ENCODE measurements around the gene LRRC1. TPM values are rescaled to one million over a fixed set of nuclear protein-coding genes. Genes with fewer than 3 reads are reported as not detected.

The LRRC1 gene
- total and polyA plus RNA-seq, 2 donors (not counting 1 experiment from before 2014, with no cell fraction given), result 3.4 to 8.9 TPM

DNA sequence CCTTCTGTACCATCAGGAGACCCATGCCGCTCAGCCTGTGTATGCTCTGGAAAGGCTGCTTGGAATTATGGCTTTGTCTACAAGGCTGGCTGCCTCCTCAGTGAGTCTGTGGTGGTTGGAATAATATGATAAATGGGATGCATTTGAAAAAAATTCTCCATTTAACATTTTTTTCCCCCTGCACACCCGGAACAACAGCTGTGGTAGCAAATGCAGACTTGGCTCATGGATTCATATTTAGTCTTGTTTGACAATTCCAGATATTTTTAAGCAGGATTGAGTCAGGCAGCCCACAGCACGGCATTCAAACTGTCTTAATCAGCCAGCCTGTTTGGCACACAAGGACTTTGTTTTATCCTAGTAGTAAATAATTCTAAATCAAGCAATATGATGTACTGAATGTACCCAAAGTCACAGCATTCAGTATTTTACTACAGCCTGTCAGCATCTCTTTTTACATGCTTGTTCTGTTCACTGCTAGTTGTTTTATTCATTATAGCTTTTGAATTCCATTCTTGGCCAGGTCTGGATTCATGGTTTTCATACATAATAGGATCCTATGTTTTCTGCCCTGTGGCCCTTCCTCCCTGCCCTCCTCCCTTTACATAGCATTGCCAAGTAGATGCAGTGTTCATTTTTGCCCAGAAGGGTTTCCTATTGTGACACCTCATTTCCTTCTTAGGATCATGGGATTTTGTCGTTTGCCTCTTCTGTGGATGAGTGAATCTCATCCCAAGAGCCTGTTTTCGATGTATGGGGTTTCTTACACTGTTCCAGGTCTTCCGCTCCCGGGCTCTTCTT lies 68.1 kb downstream of the LRRC1 start:
- no peak overlapping the region for H3K4me2 ChIP-seq (replicated peaks; ENCODE audit: low read depth, low read length, poor library complexity, severe bottlenecking)
- H3K36me3 ChIP-seq (replicated peaks in 1 of 2; ENCODE audit: control extremely low read depth in 1 of 2, control insufficient read depth in 1 of 2, extremely low read depth in 1 of 2, insufficient read depth in 2 of 2, low read length in 1 of 2), result no peaks in the 10 kb centered on the region
- no peaks in the 10 kb centered on the region for H3K4me1 Mint-ChIP-seq
- no peak overlapping the region for H2AFZ ChIP-seq (ENCODE audit: insufficient read depth, low read depth, low read length, poor library complexity, severe bottlenecking)
- ChIA-PET POLR2A (no interaction called here), CTCF (no interaction called here)
- H3K27ac Mint-ChIP-seq, result no peak overlapping the region
- no peaks in the 10 kb centered on the region for H3K27me3 Mint-ChIP-seq
- no peak for DNase-seq
- WGBS (ENCODE audit: insufficient coverage), result 100% methylated on average over 3 of the region's 7 CpGs
- no peaks in the 10 kb centered on the region for H3K79me2 ChIP-seq (ENCODE audit: control insufficient read depth, insufficient read depth, low read length)
- no peak overlapping the region for H3K9ac ChIP-seq (ENCODE audit: low read length)
- no peaks in the 10 kb centered on the region for H4K20me1 ChIP-seq (ENCODE audit: control insufficient read depth, insufficient read depth, low read length, poor library complexity, severe bottlenecking)
- H3K4me1 ChIP-seq (ENCODE audit: control insufficient read depth in 2 of 2, insufficient read depth in 2 of 2, low read length in 2 of 2), result no peaks in the 10 kb centered on the region
- no peak overlapping the region for H3K27ac ChIP-seq (ENCODE audit: low read length in 2 of 2)
- no peak for TF ChIP-seq EZH2 (IDR thresholded peaks at IDR 0.05; ENCODE audit: borderline replicate concordance, insufficient read depth, low read depth, low read length, poor library complexity, severe bottlenecking)
- TF ChIP-seq, protein P1, sequence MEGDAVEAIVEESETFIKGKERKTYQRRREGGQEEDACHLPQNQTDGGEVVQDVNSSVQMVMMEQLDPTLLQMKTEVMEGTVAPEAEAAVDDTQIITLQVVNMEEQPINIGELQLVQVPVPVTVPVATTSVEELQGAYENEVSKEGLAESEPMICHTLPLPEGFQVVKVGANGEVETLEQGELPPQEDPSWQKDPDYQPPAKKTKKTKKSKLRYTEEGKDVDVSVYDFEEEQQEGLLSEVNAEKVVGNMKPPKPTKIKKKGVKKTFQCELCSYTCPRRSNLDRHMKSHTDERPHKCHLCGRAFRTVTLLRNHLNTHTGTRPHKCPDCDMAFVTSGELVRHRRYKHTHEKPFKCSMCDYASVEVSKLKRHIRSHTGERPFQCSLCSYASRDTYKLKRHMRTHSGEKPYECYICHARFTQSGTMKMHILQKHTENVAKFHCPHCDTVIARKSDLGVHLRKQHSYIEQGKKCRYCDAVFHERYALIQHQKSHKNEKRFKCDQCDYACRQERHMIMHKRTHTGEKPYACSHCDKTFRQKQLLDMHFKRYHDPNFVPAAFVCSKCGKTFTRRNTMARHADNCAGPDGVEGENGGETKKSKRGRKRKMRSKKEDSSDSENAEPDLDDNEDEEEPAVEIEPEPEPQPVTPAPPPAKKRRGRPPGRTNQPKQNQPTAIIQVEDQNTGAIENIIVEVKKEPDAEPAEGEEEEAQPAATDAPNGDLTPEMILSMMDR (IDR thresholded peaks at IDR 0.05), result no peak
- no peak overlapping the region for H3K4me3 Mint-ChIP-seq
- no peak overlapping the region for H3K4me3 ChIP-seq (ENCODE audit: control extremely low read depth in 1 of 5, extremely low read depth in 1 of 5, insufficient read depth in 1 of 5, low read depth in 2 of 5, low read length in 4 of 5)
- H3K9me3 Mint-ChIP-seq (ENCODE audit: insufficient read depth), result no peaks in the 10 kb centered on the region
- no peak for ATAC-seq (ENCODE audit: low read depth)
- H3K9me3 ChIP-seq (ENCODE audit: control extremely low read depth in 1 of 3, control insufficient read depth in 2 of 3, insufficient read depth in 1 of 3, low read length in 2 of 3), result no peaks in the 10 kb centered on the region
- intact Hi-C loops (cut with micrococcal nuclease), result no loop called here
- H3K27me3 ChIP-seq (replicated peaks in 1 of 4; ENCODE audit: control extremely low read depth in 1 of 4, control insufficient read depth in 3 of 4, insufficient read depth in 4 of 4, low read length in 3 of 4), result no peaks in the 10 kb centered on the region

DNA sequence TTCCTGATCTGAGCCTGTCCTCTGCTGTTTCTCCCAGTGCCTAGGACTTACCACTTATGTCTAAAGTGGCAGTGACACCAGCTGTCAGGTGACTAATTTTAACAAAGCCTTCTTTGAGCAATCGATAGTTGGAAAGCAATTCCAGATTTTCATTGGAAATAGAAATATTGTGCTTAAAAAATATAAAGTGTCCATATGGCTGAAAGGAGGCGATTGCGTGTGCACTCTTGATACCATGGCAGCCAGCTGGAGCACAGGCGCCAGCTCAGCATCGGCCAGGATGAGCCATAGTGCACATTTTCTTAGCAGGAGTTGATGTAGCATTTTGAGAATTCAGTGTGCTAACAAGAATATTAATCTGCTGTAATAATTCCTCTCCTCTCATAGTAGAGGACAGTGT lies 70.0 kb downstream of the LRRC1 start:
- no peak overlapping the region for H3K4me2 ChIP-seq (replicated peaks; ENCODE audit: low read depth, low read length, poor library complexity, severe bottlenecking)
- WGBS (ENCODE audit: insufficient coverage), result 87% methylated on average over 3 of the region's 5 CpGs
- POLR2A ChIA-PET, result no interaction called here
- H3K27ac Mint-ChIP-seq, result no peak overlapping the region
- H3K4me1 ChIP-seq (ENCODE audit: control insufficient read depth in 2 of 2, insufficient read depth in 2 of 2, low read length in 2 of 2), result no peaks in the 10 kb centered on the region
- no peaks in the 10 kb centered on the region for H3K4me1 Mint-ChIP-seq
- H2AFZ ChIP-seq (ENCODE audit: insufficient read depth, low read depth, low read length, poor library complexity, severe bottlenecking), result no peak overlapping the region
- H3K9me3 ChIP-seq (ENCODE audit: control extremely low read depth in 1 of 3, control insufficient read depth in 2 of 3, insufficient read depth in 1 of 3, low read length in 2 of 3), result no peaks in the 10 kb centered on the region
- H3K27me3 ChIP-seq (replicated peaks in 1 of 4; ENCODE audit: control extremely low read depth in 1 of 4, control insufficient read depth in 3 of 4, insufficient read depth in 4 of 4, low read length in 3 of 4), result no peaks in the 10 kb centered on the region
- H3K4me3 Mint-ChIP-seq, result no peak overlapping the region
- intact Hi-C loops (cut with micrococcal nuclease), result no loop called here
- H3K27me3 Mint-ChIP-seq, result no peaks in the 10 kb centered on the region
- DNase-seq, result no peak
- CTCF ChIA-PET, result no interaction called here
- no peaks in the 10 kb centered on the region for H3K79me2 ChIP-seq (ENCODE audit: control insufficient read depth, insufficient read depth, low read length)
- no peaks in the 10 kb centered on the region for H4K20me1 ChIP-seq (ENCODE audit: control insufficient read depth, insufficient read depth, low read length, poor library complexity, severe bottlenecking)
- H3K9me3 Mint-ChIP-seq (ENCODE audit: insufficient read depth), result no peaks in the 10 kb centered on the region
- TF ChIP-seq, protein P1 (IDR thresholded peaks at IDR 0.05), result no peak
- TF ChIP-seq EZH2 (IDR thresholded peaks at IDR 0.05; ENCODE audit: borderline replicate concordance, insufficient read depth, low read depth, low read length, poor library complexity, severe bottlenecking), result no peak
- no peaks in the 10 kb centered on the region for H3K36me3 ChIP-seq (replicated peaks in 1 of 2; ENCODE audit: control extremely low read depth in 1 of 2, control insufficient read depth in 1 of 2, extremely low read depth in 1 of 2, insufficient read depth in 2 of 2, low read length in 1 of 2)
- H3K27ac ChIP-seq (ENCODE audit: low read length in 2 of 2), result no peak overlapping the region
- no peak overlapping the region for H3K9ac ChIP-seq (ENCODE audit: low read length)
- no peak for ATAC-seq (ENCODE audit: low read depth)
- H3K4me3 ChIP-seq (ENCODE audit: control extremely low read depth in 1 of 5, extremely low read depth in 1 of 5, insufficient read depth in 1 of 5, low read depth in 2 of 5, low read length in 4 of 5), result no peak overlapping the region
